HepG2 (cell line): ENCODE results near the gene KAZN. TPM values are rescaled to one million over a fixed set of nuclear protein-coding genes. Genes with fewer than 3 reads are reported as not detected.

Source experiments
- AGO2 ChIP-seq: fragments of 200-400 bp; formaldehyde crosslinking; optimal IDR thresholded peaks from 2 replicates; pipeline ENCODE3; 2017; ENCODE audit warnings: mild to moderate bottlenecking, low read depth, low read length, moderate library complexity
- CREB1 ChIP-seq, 2 experiments: fragments of 450-650 bp in 1 of 2; IDR thresholded peaks; 2 replicates each; pipeline ENCODE4 v1.6.1; 2016 to 2017; ENCODE audit warnings: control low read depth in 1 of 2, mild to moderate bottlenecking in 1 of 2, missing compliant biosample characterization in 1 of 2, missing genetic modification characterization in 1 of 2
- ETV5 ChIP-seq: IDR thresholded peaks from 2 replicates; pipeline ENCODE4 v1.6.1; 2018; ENCODE audit warnings: missing biosample characterization, missing genetic modification reagents, inconsistent platforms, borderline replicate concordance
- FOXA1 ChIP-seq, 2 experiments: fragments of 450-650 bp in 1 of 2; sonication (generic) in 1 of 2; formaldehyde crosslinking in 1 of 2; IDR thresholded peaks; 2 replicates each; pipeline versions ENCODE4 v1.4.0 to v1.6.1; 2016 to 2020; ENCODE audit warnings: missing genetic modification reagents in 1 of 2
- GABPB1 ChIP-seq: IDR thresholded peaks from 2 replicates; pipeline ENCODE4 v1.6.1; 2016; ENCODE audit warnings: mild to moderate bottlenecking, missing genetic modification reagents, moderate library complexity, missing compliant biosample characterization
- GMEB1 ChIP-seq: sonication (generic); formaldehyde crosslinking; IDR thresholded peaks from 2 replicates; pipeline ENCODE4 v1.5.1; 2020; ENCODE audit warnings: missing genetic modification reagents, mild to moderate bottlenecking, borderline replicate concordance
- GPN1 ChIP-seq: sonication (generic); formaldehyde crosslinking; IDR thresholded peaks from 2 replicates; pipeline ENCODE4 v1.5.1; 2020; ENCODE audit warnings: missing genetic modification reagents, borderline replicate concordance
- MBD4 ChIP-seq: IDR thresholded peaks from 2 replicates; pipeline ENCODE4 v1.6.1; 2012; ENCODE audit warnings: low read length, inconsistent platforms, borderline replicate concordance
- MIXL1 ChIP-seq: IDR thresholded peaks from 2 replicates; pipeline ENCODE4 v1.6.1; 2016
- PATZ1 ChIP-seq: sonication (generic); formaldehyde crosslinking; IDR thresholded peaks from 2 replicates; pipeline ENCODE4 v1.4.0; 2020; ENCODE audit warnings: missing genetic modification reagents
- POGZ ChIP-seq: sonication (generic); formaldehyde crosslinking; IDR thresholded peaks from 2 replicates; pipeline ENCODE4 v1.4.0; 2020; ENCODE audit warnings: mild to moderate bottlenecking, missing genetic modification reagents
- RFXAP ChIP-seq: sonication (generic); formaldehyde crosslinking; IDR thresholded peaks from 2 replicates; pipeline ENCODE4 v1.4.0; 2020; ENCODE audit warnings: missing genetic modification reagents, borderline replicate concordance
- TBX3 ChIP-seq: fragments of 450-650 bp; IDR thresholded peaks from 2 replicates; pipeline ENCODE4 v1.6.1; 2017; ENCODE audit warnings: antibody characterized with exemption, mild to moderate bottlenecking, inconsistent platforms, borderline replicate concordance
- ZNF263 ChIP-seq: sonication (generic); formaldehyde crosslinking; IDR thresholded peaks from 2 replicates; pipeline ENCODE4 v1.4.0; 2020; ENCODE audit warnings: missing genetic modification reagents
- ZNF710 ChIP-seq: sonication (generic); formaldehyde crosslinking; IDR thresholded peaks from 2 replicates; pipeline ENCODE4 v1.5.0; 2020; ENCODE audit warnings: mild to moderate bottlenecking, missing genetic modification reagents, borderline replicate concordance
- ZNF782 ChIP-seq: sonication (generic); formaldehyde crosslinking; IDR thresholded peaks from 2 replicates; pipeline ENCODE4 v1.4.0; 2020; ENCODE audit warnings: missing genetic modification reagents, mild to moderate bottlenecking, borderline replicate concordance
- polyA plus RNA-seq, 8 experiments: library from polyadenylated mRNA; depleted of rRNA in 3 of 8; stranded (reverse) in 7 of 8; unstranded in 1 of 8; fragments of >200 nt; fragmentation: Illumina TruSeq in 4 of 8; extraction: Trizol in 4 of 8; gene quantifications; 2 replicates each; pipeline versions ENCODE4 v1.2.1 to v1.2.3, GENCODE V29; 2011 to 2016; ENCODE audit warnings: low read depth in 4 of 8, missing spikeins in 1 of 8, mixed read lengths in 1 of 8; ENCODE audit not compliant: insufficient read depth in 1 of 8
- total RNA-seq, 5 experiments: library from RNA; depleted of rRNA; stranded (reverse); fragments of >200 nt; fragmentation: Illumina TruSeq; extraction: Trizol; gene quantifications; 2 replicates each; pipeline ENCODE4 v1.2.3, GENCODE V29; 2016; ENCODE audit warnings: low read depth in 1 of 5
- TF ChIP-seq, protein P1 (sequence below): sonication (generic); formaldehyde crosslinking; IDR thresholded peaks from 2 replicates; pipeline ENCODE4 v1.4.0; 2020; ENCODE audit warnings: missing genetic modification reagents
- TF ChIP-seq, protein P2 (sequence below): IDR thresholded peaks from 2 replicates; pipeline ENCODE4 v1.6.1; 2016; ENCODE audit warnings: low read depth

Gene KAZN
- total and polyA plus RNA-seq, 2 of the 13 experiments (the other 11 are each of a cell fraction or from before 2014, with no cell fraction given), result 10.4 to 13.5 TPM

- TF ChIP-seq PATZ1 (CRISPR knock-in tag), result peak; percentile 88
- TF ChIP-seq, protein P1, sequence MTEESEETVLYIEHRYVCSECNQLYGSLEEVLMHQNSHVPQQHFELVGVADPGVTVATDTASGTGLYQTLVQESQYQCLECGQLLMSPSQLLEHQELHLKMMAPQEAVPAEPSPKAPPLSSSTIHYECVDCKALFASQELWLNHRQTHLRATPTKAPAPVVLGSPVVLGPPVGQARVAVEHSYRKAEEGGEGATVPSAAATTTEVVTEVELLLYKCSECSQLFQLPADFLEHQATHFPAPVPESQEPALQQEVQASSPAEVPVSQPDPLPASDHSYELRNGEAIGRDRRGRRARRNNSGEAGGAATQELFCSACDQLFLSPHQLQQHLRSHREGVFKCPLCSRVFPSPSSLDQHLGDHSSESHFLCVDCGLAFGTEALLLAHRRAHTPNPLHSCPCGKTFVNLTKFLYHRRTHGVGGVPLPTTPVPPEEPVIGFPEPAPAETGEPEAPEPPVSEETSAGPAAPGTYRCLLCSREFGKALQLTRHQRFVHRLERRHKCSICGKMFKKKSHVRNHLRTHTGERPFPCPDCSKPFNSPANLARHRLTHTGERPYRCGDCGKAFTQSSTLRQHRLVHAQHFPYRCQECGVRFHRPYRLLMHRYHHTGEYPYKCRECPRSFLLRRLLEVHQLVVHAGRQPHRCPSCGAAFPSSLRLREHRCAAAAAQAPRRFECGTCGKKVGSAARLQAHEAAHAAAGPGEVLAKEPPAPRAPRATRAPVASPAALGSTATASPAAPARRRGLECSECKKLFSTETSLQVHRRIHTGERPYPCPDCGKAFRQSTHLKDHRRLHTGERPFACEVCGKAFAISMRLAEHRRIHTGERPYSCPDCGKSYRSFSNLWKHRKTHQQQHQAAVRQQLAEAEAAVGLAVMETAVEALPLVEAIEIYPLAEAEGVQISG (CRISPR knock-in tag), result peak; percentile 69
- peak; percentile 36; the same call in 1 of the 2 replicates for TF ChIP-seq MIXL1
- TF ChIP-seq GMEB1 (CRISPR knock-in tag), result no peak; the same call in 1 of the 2 replicates
- peak; percentile 73; the same call in 1 of the 2 replicates for TF ChIP-seq ETV5
- TF ChIP-seq MBD4, result no peak
- no peak for TF ChIP-seq GPN1 (CRISPR knock-in tag)
- no peak for TF ChIP-seq AGO2
- peak; percentile 45; the same call in 1 of the 2 replicates for TF ChIP-seq RFXAP (CRISPR knock-in tag)
- no peak; the same call in 1 of the 2 replicates for TF ChIP-seq ZNF782 (CRISPR knock-in tag)
- peak; percentile 64; the same call in 1 of the 2 replicates for TF ChIP-seq TBX3
- peak; percentile 83 for TF ChIP-seq ZNF263 (CRISPR knock-in tag)
- TF ChIP-seq FOXA1 (IDR thresholded peaks at IDR 0.05), result no peak
- peak; percentile 61 for TF ChIP-seq FOXA1 (CRISPR knock-in tag; IDR thresholded peaks at IDR 0.05)
- TF ChIP-seq, protein P2, sequence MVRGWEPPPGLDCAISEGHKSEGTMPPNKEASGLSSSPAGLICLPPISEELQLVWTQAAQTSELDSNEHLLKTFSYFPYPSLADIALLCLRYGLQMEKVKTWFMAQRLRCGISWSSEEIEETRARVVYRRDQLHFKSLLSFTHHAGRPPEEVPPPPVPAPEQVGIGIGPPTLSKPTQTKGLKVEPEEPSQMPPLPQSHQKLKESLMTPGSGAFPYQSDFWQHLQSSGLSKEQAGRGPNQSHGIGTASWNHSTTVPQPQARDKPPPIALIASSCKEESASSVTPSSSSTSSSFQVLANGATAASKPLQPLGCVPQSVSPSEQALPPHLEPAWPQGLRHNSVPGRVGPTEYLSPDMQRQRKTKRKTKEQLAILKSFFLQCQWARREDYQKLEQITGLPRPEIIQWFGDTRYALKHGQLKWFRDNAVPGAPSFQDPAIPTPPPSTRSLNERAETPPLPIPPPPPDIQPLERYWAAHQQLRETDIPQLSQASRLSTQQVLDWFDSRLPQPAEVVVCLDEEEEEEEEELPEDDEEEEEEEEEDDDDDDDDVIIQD (CRISPR knock-in tag), result peak; percentile 71; the same call in 1 of the 2 replicates
- 0 out of 2 replicates have a peak, but pooled peaks have one; percentile 16 for TF ChIP-seq GABPB1 (CRISPR knock-in tag)
- TF ChIP-seq ZNF710, result peak; percentile 10; the same call in 1 of the 2 replicates
- no peak for TF ChIP-seq CREB1 (IDR thresholded peaks at IDR 0.05)
- TF ChIP-seq CREB1 (CRISPR knock-in tag; IDR thresholded peaks at IDR 0.05), result peak; percentile 73
- TF ChIP-seq POGZ (CRISPR knock-in tag), result peak; percentile 59; the same call in 1 of the 2 replicates
These were observed 541.3 kb downstream of the KAZN start (continued) for GRCh38 chr1:15139654-15140350.
